ENCODE data around the gene MEI1. TPM values are rescaled to one million over a fixed set of nuclear protein-coding genes. Genes with fewer than 3 reads are reported as not detected.
A peak's percentile ranks its signal among the peaks of the same experiment; 100 is the strongest.

The MEI1 gene
- total RNA-seq, 1 experiment from 2014 or later, result 0.08 TPM

- H3K36me3 ChIP-seq, result 0 out of 2 replicates have a peak, but pooled peaks cover 3% of the 10 kb centered on the region
- no peaks in the 10 kb centered on the region for H3K9me3 ChIP-seq (replicated peaks)
- DNase-seq (ENCODE audit: low read depth in 1 of 2, low spot score in 2 of 2), result no peak
- peaks cover 20% of the 10 kb centered on the region for H3K4me1 ChIP-seq (replicated peaks)
- H3K4me3 ChIP-seq, result peak overlapping the region; percentile 74
- H3K27me3 ChIP-seq (replicated peaks), result no peaks in the 10 kb centered on the region
- peak overlapping the region; percentile 45; the same call in 1 of the 2 replicates for H3K27ac ChIP-seq
Measured at GRCh38 chr22:41799486-41800347, 100.4 kb downstream of the MEI1 start.

- H3K9me3 ChIP-seq (replicated peaks), result no peaks in the 10 kb centered on the region
- H3K27me3 ChIP-seq (replicated peaks), result no peaks in the 10 kb centered on the region
- H3K4me3 ChIP-seq, result peak within 1 kb of the TSS; percentile 74
- 0 out of 2 replicates have a peak, but pooled peaks cover 3% of the 10 kb centered on the region for H3K36me3 ChIP-seq
- H3K27ac ChIP-seq, result peak within 1 kb of the TSS; percentile 45; the same call in 1 of the 2 replicates
- H3K4me1 ChIP-seq (replicated peaks), result peaks cover 20% of the 10 kb centered on the region
- peak; percentile 84 to 90 for DNase-seq (ENCODE audit: low read depth in 1 of 2, low spot score in 2 of 2)
Measured at GRCh38 chr22:41800348-41801146, 101.2 kb downstream of the MEI1 start, which contains the start of gene CCDC134. Gene CCDC134, plus strand, starts transcription at chr22:41800679. Its CDS starts 8,212 bp downstream, at chr22:41808891.

GRCh38 chr22:41801147-41801819 lies 102.0 kb downstream of the MEI1 start:
- DNase-seq (ENCODE audit: low read depth in 1 of 2, low spot score in 2 of 2), result no peak
- H3K4me3 ChIP-seq, result peak overlapping the region; percentile 74
- H3K4me1 ChIP-seq (replicated peaks), result peaks cover 20% of the 10 kb centered on the region
- 0 out of 2 replicates have a peak, but pooled peaks cover 3% of the 10 kb centered on the region for H3K36me3 ChIP-seq
- H3K9me3 ChIP-seq (replicated peaks), result no peaks in the 10 kb centered on the region
- H3K27me3 ChIP-seq (replicated peaks), result no peaks in the 10 kb centered on the region
- no peak overlapping the region for H3K27ac ChIP-seq

GRCh38 chr22:41801886-41802285 lies 102.6 kb downstream of the MEI1 start:
- 0 out of 2 replicates have a peak, but pooled peaks cover 3% of the 10 kb centered on the region for H3K36me3 ChIP-seq
- no peaks in the 10 kb centered on the region for H3K27me3 ChIP-seq (replicated peaks)
- peaks cover 20% of the 10 kb centered on the region for H3K4me1 ChIP-seq (replicated peaks)
- no peak overlapping the region for H3K27ac ChIP-seq
- no peaks in the 10 kb centered on the region for H3K9me3 ChIP-seq (replicated peaks)
- DNase-seq (ENCODE audit: low read depth in 1 of 2, low spot score in 2 of 2), result no peak
- peak overlapping the region; percentile 74 for H3K4me3 ChIP-seq

GRCh38 chr22:41805639-41806038 lies 106.3 kb downstream of the MEI1 start:
- H3K4me1 ChIP-seq (replicated peaks), result peaks cover 9% of the 10 kb centered on the region
- no peak overlapping the region for H3K27ac ChIP-seq
- 0 out of 2 replicates have a peak, but pooled peaks cover 6% of the 10 kb centered on the region for H3K36me3 ChIP-seq
- DNase-seq (ENCODE audit: low read depth in 1 of 2, low spot score in 2 of 2), result no peak
- H3K9me3 ChIP-seq (replicated peaks), result no peaks in the 10 kb centered on the region
- H3K4me3 ChIP-seq, result no peak overlapping the region
- no peaks in the 10 kb centered on the region for H3K27me3 ChIP-seq (replicated peaks)

- Histone ChIP-seq H3K4me1 (replicated peaks) (no peaks in the 10 kb centered on the region), H3K27me3 (replicated peaks) (no peaks in the 10 kb centered on the region), H3K36me3 (peaks cover 12% of the 10 kb centered on the region), H3K4me3 (no peak overlapping the region), H3K27ac (no peak overlapping the region), H3K9me3 (replicated peaks) (no peaks in the 10 kb centered on the region)
- no peak for DNase-seq (ENCODE audit: low read depth in 1 of 2, low spot score in 2 of 2)
Measured at GRCh38 chr22:41808400-41808799, 109.1 kb downstream of the MEI1 start.

- no peak for DNase-seq (ENCODE audit: low read depth in 1 of 2, low spot score in 2 of 2)
- H3K4me1 ChIP-seq (replicated peaks), result no peaks in the 10 kb centered on the region
- no peak overlapping the region for H3K27ac ChIP-seq
- H3K4me3 ChIP-seq, result no peak overlapping the region
- H3K36me3 ChIP-seq, result peaks cover 17% of the 10 kb centered on the region
- H3K27me3 ChIP-seq (replicated peaks), result no peaks in the 10 kb centered on the region
- H3K9me3 ChIP-seq (replicated peaks), result no peaks in the 10 kb centered on the region
Measured at GRCh38 chr22:41810022-41810421, 110.7 kb downstream of the MEI1 start.

GRCh38 chr22:41812805-41813545 lies 113.7 kb downstream of the MEI1 start:
- Histone ChIP-seq H3K36me3 (peaks cover 17% of the 10 kb centered on the region), H3K27me3 (replicated peaks) (no peaks in the 10 kb centered on the region), H3K4me1 (replicated peaks) (no peaks in the 10 kb centered on the region), H3K27ac (no peak overlapping the region), H3K4me3 (no peak overlapping the region), H3K9me3 (replicated peaks) (no peaks in the 10 kb centered on the region)
- DNase-seq (ENCODE audit: low read depth in 1 of 2, low spot score in 2 of 2), result no peak

GRCh38 chr22:41813726-41814410 lies 114.6 kb downstream of the MEI1 start:
- no peaks in the 10 kb centered on the region for H3K4me1 ChIP-seq (replicated peaks)
- H3K27me3 ChIP-seq (replicated peaks), result no peaks in the 10 kb centered on the region
- no peak for DNase-seq (ENCODE audit: low read depth in 1 of 2, low spot score in 2 of 2)
- no peak overlapping the region for H3K27ac ChIP-seq
- H3K9me3 ChIP-seq (replicated peaks), result no peaks in the 10 kb centered on the region
- peaks cover 17% of the 10 kb centered on the region for H3K36me3 ChIP-seq
- no peak overlapping the region for H3K4me3 ChIP-seq

- H3K27ac ChIP-seq, result no peak overlapping the region
- no peaks in the 10 kb centered on the region for H3K4me1 ChIP-seq (replicated peaks)
- no peak for DNase-seq (ENCODE audit: low read depth in 1 of 2, low spot score in 2 of 2)
- H3K9me3 ChIP-seq (replicated peaks), result no peaks in the 10 kb centered on the region
- no peak overlapping the region for H3K4me3 ChIP-seq
- peaks cover 14% of the 10 kb centered on the region for H3K36me3 ChIP-seq
- no peaks in the 10 kb centered on the region for H3K27me3 ChIP-seq (replicated peaks)
Measured at GRCh38 chr22:41815716-41816115, 116.4 kb downstream of the MEI1 start.

- Histone ChIP-seq H3K9me3 (replicated peaks) (no peaks in the 10 kb centered on the region), H3K4me3 (no peak overlapping the region), H3K36me3 (peaks cover 14% of the 10 kb centered on the region), H3K27ac (no peak overlapping the region), H3K27me3 (replicated peaks) (no peaks in the 10 kb centered on the region), H3K4me1 (replicated peaks) (no peaks in the 10 kb centered on the region)
- DNase-seq (ENCODE audit: low read depth in 1 of 2, low spot score in 2 of 2), result no peak
Measured at GRCh38 chr22:41816241-41816640, 116.9 kb downstream of the MEI1 start.

- Histone ChIP-seq H3K36me3 (peaks cover 10% of the 10 kb centered on the region), H3K4me1 (replicated peaks) (no peaks in the 10 kb centered on the region), H3K27me3 (replicated peaks) (no peaks in the 10 kb centered on the region), H3K27ac (no peak overlapping the region), H3K9me3 (replicated peaks) (no peaks in the 10 kb centered on the region), H3K4me3 (no peak overlapping the region)
- DNase-seq (ENCODE audit: low read depth in 1 of 2, low spot score in 2 of 2), result no peak
Measured at GRCh38 chr22:41816871-41817270, 117.6 kb downstream of the MEI1 start.
